ENCODE data around the gene POU5F2.

POU5F2 gene

DNA sequence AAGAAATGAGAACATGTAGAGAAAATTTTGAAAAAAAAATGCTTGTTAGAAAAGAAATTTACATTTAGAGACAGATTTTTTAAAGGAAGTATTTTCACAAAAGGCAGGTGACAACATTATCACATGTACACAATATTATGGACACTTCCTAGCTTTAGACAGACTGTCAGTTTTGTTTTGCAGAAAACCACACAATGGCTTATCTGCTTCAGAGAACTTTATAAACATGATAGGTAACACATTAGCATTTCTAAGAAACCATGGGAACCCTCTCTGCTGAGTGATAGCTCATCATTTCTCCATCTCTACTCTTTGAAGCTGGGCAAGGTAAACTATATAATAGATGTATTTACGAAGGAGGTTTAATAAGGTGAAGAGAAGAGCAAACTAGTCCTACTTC is 25.6 kb downstream of the POU5F2 start:
- DNase-seq (ENCODE audit: low read depth) = no peak

DNA sequence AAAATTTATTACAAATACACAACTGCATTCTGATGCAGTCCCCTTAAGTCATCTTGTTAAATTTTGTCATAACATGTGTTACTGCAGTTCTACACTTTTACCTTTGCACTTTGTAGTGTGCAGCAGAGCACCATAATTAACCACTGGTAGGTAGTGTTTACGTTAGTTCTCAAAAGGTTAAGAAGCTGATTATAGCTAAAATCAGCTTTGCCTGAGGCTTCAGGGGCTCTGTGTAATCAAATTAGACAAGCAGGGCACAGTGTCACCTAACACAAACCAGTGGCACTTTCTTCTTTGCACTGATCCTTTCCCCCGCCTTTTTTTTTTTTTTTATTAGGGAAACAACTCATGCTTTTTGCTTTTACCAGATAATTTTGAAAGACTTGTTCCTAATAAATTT is 26.1 kb downstream of the POU5F2 start:
- DNase-seq (ENCODE audit: low read depth) = no peak

DNA sequence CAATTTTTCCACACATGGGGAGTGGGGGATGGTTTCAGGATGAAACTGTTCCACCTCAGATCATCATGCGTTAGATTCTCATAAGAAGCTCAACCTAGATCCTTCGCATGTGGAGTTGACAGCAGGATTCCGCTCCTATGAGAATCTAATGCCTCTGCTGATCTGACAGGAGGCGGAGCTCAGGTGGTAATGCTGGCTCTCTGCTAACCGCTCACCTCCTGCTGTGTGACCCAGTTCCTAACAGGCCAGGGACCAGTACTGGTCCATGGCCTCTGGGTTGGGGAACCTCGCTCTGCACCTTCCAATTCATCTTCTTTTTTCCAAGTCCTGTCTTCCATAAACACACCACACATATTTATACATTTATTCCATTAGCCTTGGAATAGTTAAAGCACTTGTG is 33.0 kb downstream of the POU5F2 start:
- no peak for DNase-seq (ENCODE audit: low read depth)

- no peak for DNase-seq (ENCODE audit: low read depth)
Observed at GRCh38 chr5:93705896-93706295, 35.5 kb downstream of the POU5F2 start.

DNA sequence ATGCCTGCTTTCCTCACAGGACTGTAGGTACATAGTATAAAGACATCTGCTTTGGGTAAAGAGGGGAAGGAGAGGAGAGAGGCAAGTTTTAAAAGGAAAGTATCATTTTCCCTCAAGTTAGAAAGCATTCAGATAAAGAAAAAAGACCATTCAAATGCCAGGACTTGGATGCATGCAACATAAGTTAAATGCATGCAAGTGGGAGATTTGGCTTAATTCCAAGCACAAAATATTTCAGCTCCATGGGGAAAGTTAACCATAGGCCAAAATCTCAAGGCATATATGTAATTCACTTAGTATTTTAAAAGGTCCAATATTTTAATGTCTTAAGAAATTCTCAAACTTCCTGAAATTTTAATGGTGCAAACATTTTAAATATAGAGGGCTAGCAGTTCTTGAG is 36.4 kb downstream of the POU5F2 start:
- DNase-seq (ENCODE audit: low read depth) = no peak

- DNase-seq (ENCODE audit: low read depth) = no peak
Observed at GRCh38 chr5:93691997-93692396, 49.4 kb downstream of the POU5F2 start.
